A549 treated with Hydrocortisone at 1 μM for 4 hours (cell line): ENCODE data around the gene CHST2. TPM values are rescaled to one million over a fixed set of nuclear protein-coding genes. Genes with fewer than 3 reads are reported as not detected.

Experiments used
- total RNA-seq: library from RNA; stranded (reverse); fragments of 200-300 nt; extraction: Qiagen RNA extraction; gene quantifications from 5 replicates; pipeline ENCODE4 v1.2.3, GENCODE V29; 2022

The CHST2 gene
- total RNA-seq, result 0.84 to 1.1 TPM (median 0.96 TPM) in 5 replicates

DNA sequence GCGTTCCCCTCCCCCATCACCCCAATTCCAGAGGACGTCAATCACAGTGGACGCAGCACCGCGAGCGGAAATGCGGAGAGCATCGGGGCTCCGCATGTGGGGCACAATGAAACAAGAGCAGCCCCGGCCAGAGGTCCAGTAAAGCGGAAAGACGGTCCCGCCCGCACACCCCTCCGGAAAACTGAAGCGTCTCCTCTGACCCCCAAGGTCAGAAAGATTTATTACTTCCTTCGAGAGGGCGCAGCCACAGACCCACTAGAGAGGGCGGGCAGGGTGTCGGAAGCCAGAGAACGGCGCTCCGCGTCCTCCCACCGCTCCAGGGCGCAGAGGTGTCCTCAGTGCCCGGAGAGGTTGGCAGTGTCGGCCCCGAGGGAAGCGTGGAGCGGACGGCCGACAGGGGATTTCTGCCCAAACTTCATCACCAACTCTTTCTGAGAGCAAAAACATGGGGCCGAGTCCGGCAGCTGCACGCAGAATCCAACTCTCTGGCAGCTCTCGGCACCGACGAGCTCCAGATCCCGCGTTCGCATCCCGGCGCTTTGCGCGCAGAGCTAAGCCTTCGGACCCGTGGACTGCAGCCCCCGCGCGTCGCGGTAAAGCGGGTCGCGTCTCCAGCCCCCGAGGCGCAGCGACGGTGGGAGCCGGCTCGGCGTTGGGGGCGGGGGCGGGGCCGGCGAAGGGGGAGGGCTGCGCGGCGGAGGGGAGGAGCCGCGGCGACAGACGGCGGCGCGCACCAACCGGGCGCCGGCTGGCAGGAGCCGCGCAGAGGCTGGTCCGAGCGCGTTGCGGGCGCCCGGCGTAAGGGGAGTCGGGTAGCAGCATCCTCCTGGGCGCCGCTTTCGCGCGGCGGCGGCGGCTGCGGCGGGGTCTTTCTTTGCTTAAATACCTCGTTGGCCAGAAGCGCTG is at the start of gene CHST2:
Gene CHST2 (plus strand): TSS at position 763 of the 906 bp plus-strand sequence. CDS start 1,046 bp downstream, outside the sequence.

Other genes with a start within 250 kb of the CHST2 start
- 23.6 to 34.5 TPM (median 24.0 TPM) in 5 replicates for gene PCOLCE2, start 230.7 kb upstream of the CHST2 start, total RNA-seq
- gene PAQR9, start 156.1 kb upstream of the CHST2 start, total RNA-seq, result 1.9 to 2.4 TPM (median 2.2 TPM) in 5 replicates
- gene U2SURP, start 118.2 kb upstream of the CHST2 start, total RNA-seq, result 67.6 to 117 TPM (median 80.3 TPM) in 5 replicates